ENCODE results near the gene PURB.
"Not testable (repeated sequence)": the region's sequence is repeated elsewhere in the genome, so short reads cannot be mapped to it uniquely, and the experiment has no call there.

PURB gene

GRCh38 chr7:44885394-44886317 is at the start of gene PURB:
Gene PURB, minus strand, starts transcription at chr7:44885530. Its CDS starts 182 bp downstream, at chr7:44885348.
- DNase-seq, result peak; percentile 98

- no peak for DNase-seq
Measured at GRCh38 chr7:44935016-44935415, 49.7 kb upstream of the PURB start.

GRCh38 chr7:44934510-44934909 is 49.2 kb upstream of the PURB start:
- not testable (repeated sequence) for DNase-seq

GRCh38 chr7:44930921-44931320 is 45.6 kb upstream of the PURB start:
- no peak for DNase-seq

GRCh38 chr7:44922351-44922694 is 37.0 kb upstream of the PURB start:
- no peak for DNase-seq

GRCh38 chr7:44921607-44922350 is 36.4 kb upstream of the PURB start:
- DNase-seq, result peak; percentile 85

- DNase-seq, result no peak
Measured at GRCh38 chr7:44920119-44920518, 34.8 kb upstream of the PURB start.

- DNase-seq, result no peak
Measured at GRCh38 chr7:44918029-44918428, 32.7 kb upstream of the PURB start.

- DNase-seq, result no peak
Measured at GRCh38 chr7:44917465-44917864, 32.1 kb upstream of the PURB start.

- DNase-seq, result peak; percentile 85
Measured at GRCh38 chr7:44914992-44915607, 29.8 kb upstream of the PURB start.

- DNase-seq, result no peak
Measured at GRCh38 chr7:44912775-44913347, 27.5 kb upstream of the PURB start.

- DNase-seq, result no peak
Measured at GRCh38 chr7:44911911-44912310, 26.6 kb upstream of the PURB start.

GRCh38 chr7:44909596-44910389 is 24.5 kb upstream of the PURB start:
- no peak for DNase-seq

GRCh38 chr7:44906965-44907364 is 21.6 kb upstream of the PURB start:
- no peak for DNase-seq

GRCh38 chr7:44905002-44905635 is 19.8 kb upstream of the PURB start:
- DNase-seq, result no peak

- DNase-seq, result no peak
Measured at GRCh38 chr7:44899443-44899842, 14.1 kb upstream of the PURB start.

GRCh38 chr7:44898039-44898438 is 12.7 kb upstream of the PURB start:
- DNase-seq, result no peak

GRCh38 chr7:44897309-44897708 is 12.0 kb upstream of the PURB start:
- DNase-seq, result no peak

GRCh38 chr7:44894888-44895580 is 9.7 kb upstream of the PURB start:
- no peak for DNase-seq

GRCh38 chr7:44893710-44894234 is 8.4 kb upstream of the PURB start:
- DNase-seq, result no peak

GRCh38 chr7:44891791-44892190 is 6.5 kb upstream of the PURB start:
- no peak for DNase-seq

All from CD4-positive, alpha-beta T cell treated with Interferon gamma for 1 hour (primary cell).